Measurements from ENCODE around the gene PCED1A. TPM values are rescaled to one million over a fixed set of nuclear protein-coding genes. Genes with fewer than 3 reads are reported as not detected.

The PCED1A gene
- total RNA-seq, 4 donors from 2014 or later: 2.6 to 9.3 (median 5.7) TPM

DNA sequence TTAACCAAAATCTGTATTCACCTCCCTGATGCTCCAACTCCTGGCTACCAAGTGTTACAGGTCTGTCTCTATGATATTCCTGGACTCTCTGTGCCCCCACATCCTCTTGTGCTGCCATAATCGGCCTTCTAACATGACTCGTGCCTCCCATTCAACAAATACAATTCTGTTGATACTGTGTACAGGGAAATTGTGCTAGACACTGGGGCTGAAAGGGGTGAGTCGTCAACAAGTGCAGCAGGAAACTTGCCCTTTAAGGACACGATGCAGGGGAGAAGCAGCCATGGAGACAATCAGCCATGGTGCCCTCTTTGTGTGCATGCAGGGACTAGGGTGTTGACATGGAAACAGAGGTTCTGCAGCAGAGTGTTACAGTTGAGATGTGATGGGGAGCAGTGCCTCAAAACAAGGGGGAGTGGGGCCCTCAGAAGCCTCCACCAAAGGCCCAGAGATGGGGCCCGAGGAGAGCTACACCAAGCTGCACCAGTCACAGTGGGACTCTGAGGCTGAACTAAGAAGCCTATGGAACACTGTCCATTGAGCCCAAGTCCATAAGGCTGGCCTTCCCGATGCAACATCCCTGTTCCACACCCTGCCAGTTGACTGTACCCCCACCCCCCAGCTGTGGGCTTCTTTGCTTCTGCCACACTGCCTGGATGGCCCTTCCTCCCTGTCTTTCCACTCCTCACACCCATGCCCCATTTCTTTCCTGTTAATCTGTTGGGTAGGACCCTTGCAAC, 3.1 kb downstream of the PCED1A start:
- H3K9me3 ChIP-seq: no peaks in the 10 kb centered on the region
- intact Hi-C loops (cut with DNase I; ENCODE audit: low total_unique reads) (no loop called here), in situ Hi-C loops (cut with MboI; ENCODE audit: low sequenced_read_pairs in 4 of 4) (loop anchor here in 1 of 4 donors (25.0 kb wide), 1 partner anchor 1725 kb away; the partner anchor contains the start of gene PSMF1)
- no peaks in the 10 kb centered on the region for H3K27me3 ChIP-seq
- TF ChIP-seq POLR2A (IDR thresholded peaks at IDR 0.05): no peak
- no peak for TF ChIP-seq CTCF (IDR thresholded peaks at IDR 0.05 in 4 of 5, conservative IDR thresholded peaks at IDR 0.05 in 1 of 5)
- no peak overlapping the region for H3K4me3 ChIP-seq
- ATAC-seq (no peak), DNase-seq (no peak)
- peaks cover 16 to 23% of the 10 kb centered on the region in 2 donors for H3K4me1 ChIP-seq
- no peak overlapping the region for H3K27ac ChIP-seq
- H3K36me3 ChIP-seq: no peaks in the 10 kb centered on the region

DNA sequence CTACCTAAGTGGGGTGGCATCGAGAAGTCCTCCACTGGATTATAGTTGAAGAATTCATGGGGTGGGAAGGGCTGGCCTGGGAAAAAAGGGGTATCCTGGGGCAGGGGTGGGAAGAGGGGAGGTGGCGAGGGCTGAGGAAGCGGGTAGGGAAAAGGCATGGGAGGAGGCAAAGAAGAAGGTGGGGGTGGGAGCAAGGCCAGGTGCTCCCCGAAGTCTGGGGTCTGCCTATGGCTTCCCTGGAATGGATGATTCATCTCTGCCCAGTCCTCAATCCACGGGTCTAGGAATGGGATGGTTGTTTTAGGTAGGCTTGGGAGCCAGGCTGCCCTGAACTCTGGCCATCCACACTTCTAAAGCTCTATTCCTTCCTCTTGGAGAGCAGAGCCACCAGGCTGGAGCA, 4.4 kb downstream of the PCED1A start:
- peaks cover 7 to 11% of the 10 kb centered on the region in 2 donors for H3K4me1 ChIP-seq
- H3K27ac ChIP-seq: no peak overlapping the region
- ATAC-seq: no peak
- intact Hi-C loops (cut with DNase I; ENCODE audit: low total_unique reads): no loop called here
- H3K27me3 ChIP-seq: no peaks in the 10 kb centered on the region
- H3K36me3 ChIP-seq: no peaks in the 10 kb centered on the region
- H3K4me3 ChIP-seq: no peak overlapping the region
- TF ChIP-seq CTCF (IDR thresholded peaks at IDR 0.05 in 4 of 5, conservative IDR thresholded peaks at IDR 0.05 in 1 of 5) (no peak), POLR2A (IDR thresholded peaks at IDR 0.05) (no peak)
- H3K9me3 ChIP-seq: no peaks in the 10 kb centered on the region
- DNase-seq: no peak
- in situ Hi-C loops (cut with MboI; ENCODE audit: low sequenced_read_pairs in 4 of 4): loop anchor here in 1 of 4 donors (25.0 kb wide), 1 partner anchor 1724 kb away; the partner anchor contains the start of gene PSMF1

- intact Hi-C loops (cut with DNase I; ENCODE audit: low total_unique reads) (no loop called here), in situ Hi-C loops (cut with MboI; ENCODE audit: low sequenced_read_pairs in 4 of 4) (loop anchor here in 1 of 4 donors (25.0 kb wide), 1 partner anchor 1723 kb away; the partner anchor contains the start of gene PSMF1)
- Histone ChIP-seq H3K27ac (no peak overlapping the region), H3K4me1 (peaks cover 7 to 11% of the 10 kb centered on the region in 2 donors), H3K36me3 (no peaks in the 10 kb centered on the region), H3K9me3 (no peaks in the 10 kb centered on the region), H3K4me3 (no peak overlapping the region), H3K27me3 (no peaks in the 10 kb centered on the region)
- no peak for DNase-seq
- TF ChIP-seq POLR2A (IDR thresholded peaks at IDR 0.05): no peak
- TF ChIP-seq CTCF (IDR thresholded peaks at IDR 0.05 in 4 of 5, conservative IDR thresholded peaks at IDR 0.05 in 1 of 5): no peak
- ATAC-seq: no peak
Measured at GRCh38 chr20:2835331-2835796, 5.1 kb downstream of the PCED1A start.

DNA sequence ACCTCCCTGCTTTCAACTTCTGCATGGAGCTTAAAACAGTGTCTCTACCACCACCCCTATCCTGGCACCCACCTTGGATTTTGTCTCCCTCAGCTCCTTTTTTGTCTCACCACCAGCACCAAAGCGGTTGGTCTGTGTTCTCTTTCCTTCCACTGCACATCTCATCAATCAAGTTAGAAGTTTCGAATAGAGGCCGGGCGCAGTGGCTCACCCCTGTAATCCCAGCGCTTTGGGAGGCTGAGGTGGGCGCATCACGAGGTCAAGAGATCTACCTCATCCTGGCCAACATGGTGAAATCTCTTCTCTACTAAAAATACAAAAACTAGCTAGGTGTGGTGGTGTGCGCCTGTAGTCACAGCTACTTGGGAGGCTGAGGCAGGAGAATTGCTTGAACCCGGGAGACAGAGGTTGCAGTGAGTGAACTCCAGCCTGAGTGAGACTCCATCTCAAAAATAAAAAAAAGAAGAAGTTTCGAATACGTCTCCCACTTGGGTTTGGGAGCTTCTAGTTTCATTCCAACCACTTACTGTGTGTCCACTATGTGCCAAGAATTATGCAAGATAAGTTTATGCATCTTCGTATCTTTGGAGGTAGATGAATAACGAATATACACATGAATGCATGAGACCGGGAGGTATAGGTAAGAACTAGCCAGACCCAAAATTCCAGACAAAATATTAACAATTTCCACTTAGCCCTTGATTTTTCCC, 5.9 kb downstream of the PCED1A start:
- intact Hi-C loops (cut with DNase I; ENCODE audit: low total_unique reads): no loop called here

More for the DNA sequence above, 5.9 kb downstream of the PCED1A start:
- Histone ChIP-seq H3K27ac (no peak overlapping the region), H3K9me3 (no peaks in the 10 kb centered on the region), H3K4me3 (no peak overlapping the region), H3K36me3 (no peaks in the 10 kb centered on the region), H3K27me3 (peaks cover 0 to 5% (median 0%) of the 10 kb centered on the region in 3 donors), H3K4me1 (peaks cover 3 to 5% of the 10 kb centered on the region in 2 donors)
- ATAC-seq: no peak
- in situ Hi-C loops (cut with MboI; ENCODE audit: low sequenced_read_pairs in 4 of 4): loop anchor here in 1 of 4 donors (25.0 kb wide), 1 partner anchor 1722 kb away; the partner anchor contains the start of gene PSMF1
- no peak for DNase-seq
- TF ChIP-seq CTCF (IDR thresholded peaks at IDR 0.05 in 4 of 5, conservative IDR thresholded peaks at IDR 0.05 in 1 of 5) (no peak), POLR2A (IDR thresholded peaks at IDR 0.05) (no peak)
